Left cardiac atrium (tissue), 4 donors: ENCODE data around the gene SNAPIN. TPM values are rescaled to one million over a fixed set of nuclear protein-coding genes. Genes with fewer than 3 reads are reported as not detected.

Experiments used
- ATAC-seq, 2 donors: fragments of 200-7000 bp; cut with Tn5 transposase; one replicate each; pipeline ENCODE4 v1.9.1; 2020; ENCODE audit warnings: mild to moderate bottlenecking in 2 of 2, moderate library complexity in 2 of 2
- DNase-seq: peaks from one replicate; pipeline ENCODE4 v3.0.0-alpha.2; 2020
- intact Hi-C, 2 donors: fragments of 100-400 bp; cut with DNase I; formaldehyde crosslinking; loops; one replicate each; pipeline versions ENCODE4 v1.14.1 to v1.15.1; 2022 to 2023
- total RNA-seq, 2 donors: library from RNA; stranded (reverse); fragmentation: NEBNext Ultra II Directional; extraction: Animal tissue kit (Norgen Biotek cat#: 25700); gene quantifications; one replicate each; pipeline ENCODE4 v1.2.1, GENCODE V29; 2021
- donor health status: DM: no; HTN: yes; CAD: no.
- donor health status: DM: no; HTN: yes; CAD: no; lungs with severe emphysema.
- donor health status: DM: yes; HTN: yes; CAD: no.
- donor health status: Dilated cardiomyopathy.

The SNAPIN gene
- total RNA-seq, 2 donors from 2014 or later, result 45.3 to 46.0 TPM

- no peak for DNase-seq
- no peak for ATAC-seq
- intact Hi-C loops, result loop anchor here (10.0 kb wide), 2 partner anchors 95 to 315 kb away; partner anchors contain the start of gene RAB13 (in 1 of the 2)
Observed at GRCh38 chr1:153669606-153670005, 11.1 kb downstream of the SNAPIN start.

- ATAC-seq (peak; percentile 7 to 21), DNase-seq (peak; percentile 38)
- intact Hi-C loops, result loop anchor here in 1 of 2 donors (10.0 kb wide), 1 partner anchor 314 kb away; the partner anchor contains the start of gene RAB13
Observed at GRCh38 chr1:153670257-153670858, 11.9 kb downstream of the SNAPIN start.

- ATAC-seq, result peak; percentile 96 to 97
- peak; percentile 97 for DNase-seq
- intact Hi-C loops, result loop anchor here in 1 of 2 donors (10.0 kb wide), 1 partner anchor 314 kb away; the partner anchor contains the start of gene RAB13
Observed at GRCh38 chr1:153670859-153671627, 12.5 kb downstream of the SNAPIN start, which contains the start of gene ILF2. ILF2 (minus strand) TSS chr1:153670993; CDS start chr1:153670922, 71 bp downstream.

DNA sequence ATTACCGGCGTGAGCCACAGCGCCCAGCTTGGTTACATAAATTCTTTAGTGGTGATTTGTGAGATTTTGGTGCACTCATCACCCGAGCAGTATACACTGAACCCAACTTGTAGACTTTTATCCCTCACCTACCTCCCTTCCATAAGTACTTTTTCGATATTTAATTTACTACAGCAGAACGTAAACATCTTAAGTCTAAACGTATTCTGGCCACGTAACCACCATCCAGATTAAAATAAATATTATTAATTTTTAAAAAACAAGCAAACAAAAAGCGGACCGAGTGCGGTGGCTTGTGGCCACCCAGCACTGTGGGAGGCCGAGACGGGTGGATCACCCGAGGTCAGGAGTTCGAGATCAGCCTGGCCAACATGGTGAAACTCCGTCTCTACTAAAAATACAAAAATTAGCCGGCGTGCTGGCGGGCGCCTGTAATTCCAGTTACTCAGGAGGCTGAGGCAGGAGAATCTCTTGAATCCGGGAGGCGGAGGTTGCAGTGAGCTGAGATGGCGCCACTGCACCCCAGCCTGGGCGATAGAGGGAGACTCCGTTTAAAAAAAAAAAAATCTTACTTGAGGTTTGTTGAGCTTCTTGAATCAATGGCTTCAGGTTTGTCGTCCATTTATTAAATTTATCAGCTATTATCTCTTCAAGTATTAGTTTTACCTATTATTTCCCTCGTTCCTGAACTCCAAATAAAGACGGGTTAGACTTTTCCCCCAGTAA, 13.3 kb downstream of the SNAPIN start:
- DNase-seq (peak; percentile 45), ATAC-seq (peak; percentile 45 to 67)
- intact Hi-C loops, result loop anchor here in 1 of 2 donors (10.0 kb wide), 1 partner anchor 313 kb away; the partner anchor contains the start of gene RAB13

GRCh38 chr1:153673511-153673910, 15.0 kb downstream of the SNAPIN start:
- ATAC-seq, result no peak

GRCh38 chr1:153677718-153678518, 19.4 kb downstream of the SNAPIN start:
- DNase-seq (peak; percentile 58), ATAC-seq (peak; percentile 64 to 66)
- intact Hi-C loops, result loop anchor here (1.0 to 10.0 kb wide), 5 partner anchors 71 to 309 kb away; partner anchors contain the start of gene RAB13 (in 2 of the 2)

More at GRCh38 chr1:153673511-153673910, 15.0 kb downstream of the SNAPIN start:
- DNase-seq, result no peak
- intact Hi-C loops, result loop anchor here in 1 of 2 donors (10.0 kb wide), 1 partner anchor 311 kb away; the partner anchor contains the start of gene RAB13

DNA sequence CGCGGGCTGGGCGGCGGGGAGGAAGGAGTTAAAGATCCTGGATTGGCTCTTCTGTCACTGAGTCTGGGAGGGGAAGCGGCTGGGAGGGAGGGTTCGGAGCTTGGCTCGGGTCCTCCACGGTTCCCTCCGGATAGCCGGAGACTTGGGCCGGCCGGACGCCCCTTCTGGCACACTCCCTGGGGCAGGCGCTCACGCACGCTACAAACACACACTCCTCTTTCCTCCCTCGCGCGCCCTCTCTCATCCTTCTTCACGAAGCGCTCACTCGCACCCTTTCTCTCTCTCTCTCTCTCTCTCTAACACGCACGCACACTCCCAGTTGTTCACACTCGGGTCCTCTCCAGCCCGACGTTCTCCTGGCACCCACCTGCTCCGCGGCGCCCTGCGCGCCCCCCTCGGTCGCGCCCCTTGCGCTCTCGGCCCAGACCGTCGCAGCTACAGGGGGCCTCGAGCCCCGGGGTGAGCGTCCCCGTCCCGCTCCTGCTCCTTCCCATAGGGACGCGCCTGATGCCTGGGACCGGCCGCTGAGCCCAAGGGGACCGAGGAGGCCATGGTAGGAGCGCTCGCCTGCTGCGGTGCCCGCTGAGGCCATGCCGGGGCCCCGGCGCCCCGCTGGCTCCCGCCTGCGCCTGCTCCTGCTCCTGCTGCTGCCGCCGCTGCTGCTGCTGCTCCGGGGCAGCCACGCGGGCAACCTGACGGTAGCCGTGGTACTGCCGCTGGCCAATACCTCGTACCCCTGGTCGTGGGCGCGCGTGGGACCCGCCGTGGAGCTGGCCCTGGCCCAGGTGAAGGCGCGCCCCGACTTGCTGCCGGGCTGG, 20.2 kb downstream of the SNAPIN start, which contains the start of gene NPR1:
NPR1 (plus strand) TSS at position 170 of the 818 bp plus-strand sequence; CDS start at position 591, 421 bp downstream.
- intact Hi-C loops, result loop anchor here (1.0 to 10.0 kb wide), 4 partner anchors 71 to 309 kb away; partner anchors contain the start of gene RAB13 (in 2 of the 2)
- DNase-seq (peak; percentile 87), ATAC-seq (peak; percentile 82 to 87)

DNA sequence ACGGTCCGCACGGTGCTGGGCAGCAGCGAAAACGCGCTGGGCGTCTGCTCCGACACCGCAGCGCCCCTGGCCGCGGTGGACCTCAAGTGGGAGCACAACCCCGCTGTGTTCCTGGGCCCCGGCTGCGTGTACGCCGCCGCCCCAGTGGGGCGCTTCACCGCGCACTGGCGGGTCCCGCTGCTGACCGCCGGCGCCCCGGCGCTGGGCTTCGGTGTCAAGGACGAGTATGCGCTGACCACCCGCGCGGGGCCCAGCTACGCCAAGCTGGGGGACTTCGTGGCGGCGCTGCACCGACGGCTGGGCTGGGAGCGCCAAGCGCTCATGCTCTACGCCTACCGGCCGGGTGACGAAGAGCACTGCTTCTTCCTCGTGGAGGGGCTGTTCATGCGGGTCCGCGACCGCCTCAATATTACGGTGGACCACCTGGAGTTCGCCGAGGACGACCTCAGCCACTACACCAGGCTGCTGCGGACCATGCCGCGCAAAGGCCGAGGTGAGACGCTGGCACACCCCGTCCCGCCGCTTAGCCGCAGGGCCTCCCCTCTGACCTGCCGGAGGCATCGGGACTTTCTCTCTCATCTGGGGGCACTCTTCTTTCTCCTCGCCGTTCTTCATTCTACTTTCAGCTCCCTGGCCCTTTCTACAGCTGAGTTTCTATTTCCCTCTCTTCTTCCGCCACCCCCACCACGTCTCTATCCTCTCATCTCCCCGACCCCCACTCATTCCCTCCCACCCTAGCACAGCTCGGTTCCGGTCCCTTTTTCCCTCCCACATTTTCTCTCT, 21.0 kb downstream of the SNAPIN start:
- DNase-seq (peak; percentile 43), ATAC-seq (peak; percentile 35 to 51)
- intact Hi-C loops, result loop anchor here (5.0 to 10.0 kb wide), 4 partner anchors 65 to 308 kb away; partner anchors contain the start of gene RAB13 (in 2 of the 2)

- peak in 1 of 2 donors; percentile 19 for ATAC-seq
- intact Hi-C loops, result loop anchor here in 1 of 2 donors (10.0 kb wide), 1 partner anchor 65 kb away; no protein-coding TSS in a partner anchor
- DNase-seq, result no peak
Observed at GRCh38 chr1:153680120-153680403, 21.6 kb downstream of the SNAPIN start.

GRCh38 chr1:153682730-153683129, 24.2 kb downstream of the SNAPIN start:
- ATAC-seq, result no peak
- no peak for DNase-seq
- intact Hi-C loops, result loop anchor here in 1 of 2 donors (10.0 kb wide), 1 partner anchor 62 kb away; no protein-coding TSS in a partner anchor

GRCh38 chr1:153683854-153684253, 25.4 kb downstream of the SNAPIN start:
- DNase-seq, result no peak
- ATAC-seq, result peak; percentile 35 to 60
- intact Hi-C loops, result loop anchor here in 1 of 2 donors (10.0 kb wide), 1 partner anchor 61 kb away; no protein-coding TSS in a partner anchor

DNA sequence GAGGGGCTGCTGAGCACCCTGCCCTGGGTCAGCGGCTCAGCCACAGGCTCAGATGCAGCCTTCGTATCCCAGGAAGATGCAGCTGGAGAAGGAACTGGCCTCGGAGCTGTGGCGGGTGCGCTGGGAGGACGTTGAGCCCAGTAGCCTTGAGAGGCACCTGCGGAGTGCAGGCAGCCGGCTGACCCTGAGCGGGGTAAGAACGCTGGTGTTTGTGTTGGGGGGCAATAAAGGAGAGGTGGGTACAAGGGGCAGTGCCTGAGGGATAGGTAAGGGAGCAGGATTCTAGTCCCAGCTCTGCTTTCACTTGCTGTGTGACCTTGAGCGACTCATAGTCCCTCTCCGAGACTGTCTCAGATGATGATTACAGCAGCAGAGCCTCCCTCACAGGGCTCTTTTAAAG, 26.4 kb downstream of the SNAPIN start:
- ATAC-seq (no peak), DNase-seq (no peak)
- intact Hi-C loops, result loop anchor here (5.0 to 10.0 kb wide), 2 partner anchors 47 to 60 kb away; no protein-coding TSS in a partner anchor

GRCh38 chr1:153685544-153686340, 27.2 kb downstream of the SNAPIN start:
- no peak for ATAC-seq
- no peak for DNase-seq
- intact Hi-C loops, result loop anchor here (5.0 to 10.0 kb wide), 2 partner anchors 47 to 59 kb away; no protein-coding TSS in a partner anchor

- intact Hi-C loops, result loop anchor here (5.0 to 10.0 kb wide), 2 partner anchors 45 to 57 kb away; no protein-coding TSS in a partner anchor
- ATAC-seq (no peak), DNase-seq (no peak)
Observed at GRCh38 chr1:153687346-153688125, 29.0 kb downstream of the SNAPIN start.
